HG02678 (cell line): Measurements from ENCODE around the gene PHF23.
"Not testable (repeated sequence)": the region's sequence is repeated elsewhere in the genome, so short reads cannot be mapped to it uniquely, and the experiment has no call there.

ENCODE experiments used
- ATAC-seq: cut with Tn5 transposase; IDR thresholded peaks from one replicate; pipeline ENCODE4 v1.9.1; 2021; ENCODE audit warnings: mild to moderate bottlenecking, moderate library complexity; ENCODE audit not compliant: unreplicated experiment

The PHF23 gene

DNA sequence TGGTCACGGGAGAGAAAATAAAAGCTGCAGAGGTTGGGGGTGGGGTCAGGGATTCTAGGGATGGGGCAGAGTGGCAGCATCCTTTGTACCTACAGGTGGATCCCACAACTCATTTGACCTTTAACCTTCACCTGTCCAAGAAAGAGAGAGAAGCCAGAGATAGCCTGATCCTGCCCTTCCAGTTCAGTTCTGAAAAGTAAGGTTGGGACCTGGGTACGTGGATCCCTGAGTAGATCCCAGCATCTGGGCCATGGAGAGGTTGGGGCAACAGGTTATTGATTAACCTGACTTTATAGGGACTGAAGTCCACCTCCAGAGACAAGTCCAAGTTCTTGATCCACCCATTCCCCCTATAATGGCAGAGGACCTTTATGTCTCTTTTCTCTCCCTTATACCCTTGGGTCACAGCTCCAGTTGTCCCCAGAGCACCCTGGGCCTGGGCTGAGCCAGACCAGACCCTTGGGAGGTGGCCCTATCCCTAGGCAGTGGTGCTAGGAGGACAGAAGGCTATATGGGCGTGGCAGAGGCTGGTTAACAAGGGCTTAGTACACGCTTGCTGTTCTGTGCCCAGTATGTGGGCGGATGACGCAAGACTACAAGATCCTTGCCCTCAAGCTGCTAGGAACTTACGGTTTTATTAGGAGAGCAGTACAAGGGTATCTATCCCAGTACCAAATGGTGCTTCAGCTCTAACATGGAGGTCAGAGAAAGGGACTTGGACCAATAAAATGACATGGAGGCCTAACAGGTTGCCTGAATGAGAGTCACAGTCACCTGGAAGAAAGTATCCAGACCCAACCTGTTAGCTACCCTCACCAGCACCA lies 19.7 kb upstream of the PHF23 start:
- no peak for ATAC-seq

DNA sequence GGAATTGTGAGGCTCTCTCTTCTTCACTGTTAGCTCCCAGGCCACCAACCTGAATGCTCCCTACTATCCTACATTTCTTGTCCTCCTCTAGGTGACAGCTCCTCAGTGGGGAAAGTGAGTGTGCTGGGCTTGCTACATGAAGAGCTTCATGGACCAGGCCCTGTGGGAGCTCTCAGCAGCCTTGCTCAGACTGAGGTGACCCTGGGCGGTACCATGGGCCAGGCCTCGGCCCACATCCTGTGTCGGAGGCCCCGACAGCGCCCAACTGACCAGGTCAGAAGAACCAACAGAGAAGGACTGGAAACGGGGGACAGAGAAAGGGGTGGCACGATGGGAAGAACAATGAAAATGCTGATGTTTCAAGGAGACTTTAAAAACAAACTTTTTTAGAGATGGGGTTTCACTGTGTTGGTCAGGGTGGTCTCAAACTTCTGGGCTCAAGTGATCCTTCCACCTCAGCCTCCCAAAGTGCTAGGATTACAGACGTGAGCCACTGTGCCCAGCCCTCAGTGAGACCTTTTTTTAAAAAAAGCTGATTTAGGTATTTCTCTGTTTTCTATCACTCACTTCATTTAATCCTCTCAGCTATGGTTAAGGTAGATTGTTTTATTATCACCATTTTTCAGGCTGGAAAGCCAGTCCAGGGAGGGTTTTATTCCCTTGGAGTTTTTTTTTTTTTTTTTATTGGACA lies 17.7 kb upstream of the PHF23 start:
- no peak for ATAC-seq

DNA sequence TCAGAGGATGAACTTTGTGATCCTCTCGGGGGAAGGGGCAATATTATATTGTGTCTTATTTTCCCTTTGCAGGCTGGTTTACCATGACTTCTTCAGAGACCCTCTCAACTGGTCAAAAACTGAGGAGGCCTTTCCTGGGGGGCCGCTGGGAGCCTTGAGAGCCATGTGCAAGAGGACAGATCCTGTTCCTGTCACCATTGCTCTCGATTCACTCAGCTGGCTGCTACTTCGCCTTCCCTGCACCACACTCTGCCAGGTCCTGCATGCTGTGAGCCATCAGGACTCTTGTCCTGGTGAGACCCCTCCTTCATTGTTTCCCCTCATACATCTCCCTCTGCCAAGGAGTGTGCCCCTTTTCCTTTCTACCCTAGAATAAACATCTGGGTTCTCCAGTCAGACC lies 15.3 kb upstream of the PHF23 start:
- ATAC-seq = no peak

DNA sequence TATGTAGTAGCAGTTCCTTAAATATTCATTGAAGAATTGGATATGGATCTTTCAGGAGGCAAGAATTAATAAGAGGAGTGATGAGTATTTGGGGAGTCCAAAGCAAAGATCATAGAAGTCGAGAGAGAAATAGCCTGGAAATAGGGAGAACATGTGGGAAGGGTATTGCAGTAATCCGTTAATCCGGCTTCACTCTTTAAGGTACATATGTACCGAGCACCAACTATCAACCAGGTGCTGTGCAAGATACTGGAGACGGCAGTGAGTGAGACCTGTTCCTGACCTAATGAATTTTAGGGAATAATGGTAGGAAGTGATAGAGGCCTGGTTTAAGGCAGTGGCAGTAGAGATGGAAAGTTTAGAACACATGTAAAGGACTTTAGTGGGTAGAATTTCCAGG lies 13.8 kb upstream of the PHF23 start:
- ATAC-seq = no peak

DNA sequence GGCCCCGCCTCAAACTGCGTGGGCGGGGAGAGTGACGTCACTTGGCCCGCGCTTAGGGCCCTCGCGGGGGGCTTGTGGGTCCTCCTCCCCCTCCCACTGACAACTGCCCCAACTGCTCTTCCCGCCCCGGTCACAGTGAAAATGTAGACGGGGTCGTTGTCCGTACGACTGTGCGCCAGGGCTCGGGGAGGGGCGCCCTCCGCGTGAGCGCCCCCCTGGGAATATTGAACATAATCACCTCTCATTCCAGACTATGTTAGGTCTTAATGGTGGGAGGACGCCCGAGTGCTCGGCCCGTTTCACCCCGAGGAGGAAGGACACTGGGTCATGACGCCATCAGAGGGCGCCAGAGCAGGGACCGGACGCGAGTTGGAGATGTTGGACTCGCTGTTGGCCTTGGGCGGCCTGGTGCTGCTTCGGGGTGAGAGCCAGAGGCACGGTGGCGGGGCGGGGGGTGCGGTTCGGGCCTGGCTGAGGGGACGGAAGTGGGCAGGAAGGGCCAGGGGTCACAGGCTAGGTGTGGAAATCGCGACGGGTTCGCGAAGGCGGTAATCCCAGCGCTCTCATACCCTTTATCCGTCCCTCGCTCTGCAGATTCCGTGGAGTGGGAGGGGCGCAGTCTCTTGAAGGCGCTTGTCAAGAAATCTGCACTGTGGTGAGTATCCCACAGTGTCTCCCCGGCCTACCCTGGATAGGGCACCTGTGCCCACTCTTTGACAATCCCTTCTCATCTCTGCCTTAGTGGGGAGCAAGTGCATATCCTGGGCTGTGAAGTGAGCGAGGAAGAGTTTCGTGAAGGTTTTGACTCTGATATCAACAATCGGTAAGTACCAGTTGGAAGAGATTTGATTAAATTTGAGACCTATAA lies 13.2 kb upstream of the PHF23 start, which contains the start of gene ELP5:
ELP5 (plus strand) TSS at position 40 of the 868 bp plus-strand sequence; CDS start at position 376, 336 bp downstream.
- peak; percentile 50 for ATAC-seq

DNA sequence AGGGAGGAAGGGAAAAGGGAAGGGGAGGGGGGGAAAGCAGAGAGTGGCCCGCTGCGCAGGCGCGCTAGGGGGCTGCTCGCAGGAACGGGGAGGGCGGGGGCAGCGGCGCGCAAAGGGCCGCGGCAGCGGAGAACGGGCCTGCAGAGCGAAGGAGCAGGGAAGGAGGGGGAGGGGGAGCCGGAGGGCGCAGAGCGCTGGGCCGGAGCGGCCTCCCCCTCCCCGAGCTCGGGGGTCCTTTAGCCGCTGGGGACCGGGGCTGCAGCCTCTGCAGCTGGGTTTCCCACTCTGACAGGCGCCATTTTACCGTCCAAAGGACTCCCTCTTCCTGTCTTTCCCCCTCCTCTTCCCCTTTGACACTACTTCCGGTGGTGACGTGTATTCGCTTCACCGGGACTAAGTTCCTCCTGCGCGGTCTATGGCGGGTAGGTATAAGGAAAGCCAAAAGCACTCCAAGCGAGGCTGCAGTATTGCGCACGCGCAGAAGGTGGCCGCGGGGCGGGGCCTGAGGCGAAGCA lies 12.5 kb upstream of the PHF23 start, which contains the start of gene CTDNEP1:
CTDNEP1 (minus strand) TSS at position 74 of the 515 bp plus-strand sequence. CDS start 438 bp downstream, outside the sequence.
- peak; percentile 81 for ATAC-seq

DNA sequence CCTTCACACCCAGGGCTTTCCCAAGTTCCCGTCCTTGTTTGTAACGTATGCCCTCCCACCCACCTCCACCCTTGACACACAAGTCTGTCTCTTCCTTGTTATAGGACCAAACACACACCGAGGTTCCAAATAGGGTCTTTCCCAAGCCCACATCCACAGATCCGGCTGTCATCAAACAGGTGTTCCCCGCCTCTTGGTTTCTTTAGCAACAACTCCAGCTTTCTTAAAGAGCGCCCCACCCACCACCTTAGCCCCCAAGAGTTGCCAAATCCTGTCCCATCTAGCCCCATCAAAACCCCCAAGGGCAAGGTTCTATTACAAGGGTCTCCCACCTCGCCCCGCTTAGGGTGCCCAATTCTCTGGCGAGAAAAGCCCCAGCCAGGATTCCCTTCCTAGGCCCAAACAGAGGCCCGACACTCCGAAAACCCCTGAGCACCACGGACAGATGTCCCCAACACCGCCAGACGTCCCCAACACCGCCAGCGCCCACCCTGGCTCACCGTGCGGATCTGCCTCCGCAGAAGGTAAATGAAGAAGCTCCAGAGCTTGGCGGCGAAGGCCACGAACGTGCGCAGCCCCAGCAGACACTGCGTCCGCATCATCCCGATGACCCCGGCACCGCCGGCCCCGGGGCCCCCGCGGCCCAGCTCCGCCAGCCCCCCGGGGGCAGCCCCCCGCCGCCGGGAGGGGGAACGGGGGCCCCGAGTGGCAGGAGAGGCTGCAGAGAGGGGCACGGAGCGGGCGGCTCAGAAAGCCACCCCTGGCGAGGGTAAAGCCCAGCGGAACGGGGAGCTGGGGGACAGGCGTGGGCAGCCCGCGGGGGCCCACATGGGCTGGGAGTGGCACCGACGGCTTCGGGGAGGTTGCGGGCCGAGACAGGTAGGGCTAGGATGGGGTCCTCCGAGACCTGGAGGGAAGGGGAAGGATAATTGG lies 11.7 kb upstream of the PHF23 start:
- ATAC-seq = no peak

DNA sequence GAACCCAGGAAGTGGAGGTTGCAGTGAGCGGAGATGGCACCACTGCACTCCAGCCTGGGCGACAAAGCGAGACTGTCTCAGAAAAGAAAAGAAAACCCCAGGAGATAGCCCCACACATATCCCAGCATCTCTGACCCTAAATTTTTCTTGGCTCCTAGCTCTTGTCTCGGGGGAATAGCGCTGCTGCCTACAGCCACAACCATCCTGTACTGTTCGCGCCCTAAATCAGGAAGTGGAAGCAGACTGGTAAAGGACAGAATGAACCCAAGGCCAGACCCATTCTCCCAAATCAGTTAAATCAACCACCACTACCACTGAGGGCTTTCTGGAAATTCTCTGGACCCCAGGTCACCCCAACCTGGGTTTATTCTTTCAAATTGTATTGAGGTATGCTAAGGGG lies 10.6 kb upstream of the PHF23 start:
- no peak for ATAC-seq

DNA sequence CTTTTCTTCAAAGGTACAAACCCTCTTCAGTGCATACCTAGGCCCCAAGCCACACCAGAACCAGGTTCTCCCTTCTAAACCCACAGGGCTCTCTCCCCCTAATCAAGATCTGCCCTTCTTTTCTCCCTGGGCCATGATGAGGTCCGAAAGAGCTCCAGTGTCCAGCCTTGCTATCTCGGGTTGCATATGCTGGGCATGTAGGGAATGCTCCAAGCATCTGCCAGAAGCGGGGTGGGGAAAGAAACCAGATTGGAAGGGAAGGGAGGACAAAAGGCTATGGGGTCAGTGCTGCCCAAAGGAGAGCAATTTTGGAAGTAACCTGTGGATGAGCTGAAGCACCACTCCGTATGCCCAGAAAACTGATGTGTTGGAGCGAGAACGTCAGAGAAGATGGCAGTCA lies 10.0 kb upstream of the PHF23 start:
- no peak for ATAC-seq

DNA sequence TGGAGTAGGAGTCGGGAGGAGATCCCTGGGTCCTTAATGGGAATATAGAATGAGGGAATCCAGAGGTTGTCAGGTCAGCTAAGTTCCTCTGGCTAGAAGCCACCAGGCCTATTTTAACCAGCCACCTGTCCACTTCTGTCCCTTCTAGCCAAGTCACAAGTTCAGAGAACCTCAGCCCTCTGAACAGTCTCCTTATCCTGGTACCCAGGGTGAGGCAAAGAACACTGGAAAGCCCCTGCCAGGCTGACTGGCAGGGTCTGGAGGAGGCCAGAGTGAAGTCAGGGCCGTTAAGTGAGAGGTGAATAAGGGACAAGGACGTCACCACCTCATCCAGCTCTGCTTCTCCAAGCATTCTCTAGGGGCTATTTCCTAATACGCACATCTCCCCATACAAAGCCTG lies 9.5 kb upstream of the PHF23 start:
- no peak for ATAC-seq

DNA sequence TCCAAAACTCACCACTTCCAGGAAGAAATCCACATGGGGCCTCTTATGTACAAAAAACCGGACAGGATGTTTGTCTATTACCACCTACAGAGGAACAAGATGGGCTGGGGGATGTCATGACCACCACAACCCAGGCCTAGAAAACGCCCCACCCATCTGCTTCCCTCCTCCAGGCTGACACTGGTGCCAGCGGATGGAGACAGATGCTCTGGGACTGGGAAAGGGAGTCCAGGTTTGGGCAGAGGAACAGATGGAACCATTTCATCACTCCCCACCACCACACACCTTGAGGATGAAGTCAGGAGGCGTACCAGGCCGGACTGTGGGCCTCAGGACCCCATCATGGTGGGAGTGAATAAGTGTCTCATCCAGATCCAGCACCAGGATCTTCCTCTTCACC lies 7.5 kb upstream of the PHF23 start:
- no peak for ATAC-seq

DNA sequence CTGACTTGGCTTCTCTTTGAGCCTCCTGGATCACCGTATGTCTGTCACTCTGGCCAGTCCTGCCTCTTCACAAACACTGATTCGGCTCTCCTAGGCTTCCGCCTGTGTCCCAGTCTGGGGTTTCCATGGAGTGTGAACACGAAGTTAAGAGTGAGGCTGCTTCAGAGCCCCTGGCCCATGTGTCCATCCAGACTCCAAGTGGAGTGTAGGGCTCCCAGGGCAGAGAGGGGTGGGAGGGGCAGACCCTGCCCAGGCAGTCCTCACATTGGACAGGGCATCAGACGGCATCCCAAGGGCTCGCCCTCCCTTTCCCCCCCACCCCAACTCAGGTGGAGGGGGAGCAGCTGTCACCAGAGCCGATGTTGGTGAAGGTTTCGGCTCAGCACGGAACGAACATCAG lies 4.6 kb upstream of the PHF23 start:
- ATAC-seq = not testable (repeated sequence)

DNA sequence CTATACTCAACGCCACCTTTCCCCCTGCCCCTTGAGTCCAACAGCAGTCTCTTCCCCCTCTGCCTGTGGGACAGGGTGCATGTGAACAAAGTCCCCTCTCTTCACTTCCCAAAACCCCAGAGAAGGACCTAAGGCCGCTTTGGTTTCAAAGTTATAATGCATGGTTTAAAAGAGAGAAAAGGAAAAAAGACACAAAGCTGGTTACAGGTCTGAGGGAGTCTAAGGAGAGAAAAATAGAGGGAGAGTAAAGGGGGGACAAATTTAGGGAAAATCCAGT lies 4.1 kb upstream of the PHF23 start:
- no peak for ATAC-seq

DNA sequence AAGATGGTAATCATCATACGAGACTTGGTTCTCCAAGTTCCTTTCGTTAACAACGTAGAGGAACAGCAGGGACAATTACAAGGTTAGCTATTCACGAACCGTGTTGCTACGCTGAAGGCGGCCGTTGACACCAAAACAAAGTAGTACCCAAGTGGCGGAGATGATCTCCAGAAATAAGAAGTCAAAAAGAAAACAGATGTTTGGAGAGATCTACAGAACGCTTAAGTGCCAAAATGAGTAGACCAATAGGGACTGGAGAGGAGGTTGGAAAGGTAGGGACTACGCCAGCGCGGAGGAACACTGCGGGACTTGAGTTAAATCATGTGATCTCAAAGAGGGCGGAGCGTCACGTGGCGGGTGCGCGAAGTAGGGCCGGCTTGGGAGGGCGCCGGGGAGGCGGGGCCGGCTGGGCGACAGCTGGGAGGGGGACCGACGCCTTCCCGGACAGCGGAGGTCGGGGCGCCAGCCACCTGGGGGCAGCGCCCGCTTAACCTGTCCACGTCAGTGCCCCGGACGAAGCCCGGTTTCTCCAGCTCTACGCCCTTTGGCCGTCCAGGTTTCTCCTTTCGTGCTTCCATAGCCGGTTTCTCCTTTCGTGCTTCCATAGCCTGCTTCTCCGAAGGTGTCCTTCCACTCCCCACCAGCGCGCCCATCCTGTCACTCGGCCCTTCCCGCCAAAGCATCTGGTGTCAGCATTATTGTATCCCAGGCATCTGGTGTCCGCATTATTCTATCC lies 3.6 kb upstream of the PHF23 start:
- peak; percentile 45 for ATAC-seq

DNA sequence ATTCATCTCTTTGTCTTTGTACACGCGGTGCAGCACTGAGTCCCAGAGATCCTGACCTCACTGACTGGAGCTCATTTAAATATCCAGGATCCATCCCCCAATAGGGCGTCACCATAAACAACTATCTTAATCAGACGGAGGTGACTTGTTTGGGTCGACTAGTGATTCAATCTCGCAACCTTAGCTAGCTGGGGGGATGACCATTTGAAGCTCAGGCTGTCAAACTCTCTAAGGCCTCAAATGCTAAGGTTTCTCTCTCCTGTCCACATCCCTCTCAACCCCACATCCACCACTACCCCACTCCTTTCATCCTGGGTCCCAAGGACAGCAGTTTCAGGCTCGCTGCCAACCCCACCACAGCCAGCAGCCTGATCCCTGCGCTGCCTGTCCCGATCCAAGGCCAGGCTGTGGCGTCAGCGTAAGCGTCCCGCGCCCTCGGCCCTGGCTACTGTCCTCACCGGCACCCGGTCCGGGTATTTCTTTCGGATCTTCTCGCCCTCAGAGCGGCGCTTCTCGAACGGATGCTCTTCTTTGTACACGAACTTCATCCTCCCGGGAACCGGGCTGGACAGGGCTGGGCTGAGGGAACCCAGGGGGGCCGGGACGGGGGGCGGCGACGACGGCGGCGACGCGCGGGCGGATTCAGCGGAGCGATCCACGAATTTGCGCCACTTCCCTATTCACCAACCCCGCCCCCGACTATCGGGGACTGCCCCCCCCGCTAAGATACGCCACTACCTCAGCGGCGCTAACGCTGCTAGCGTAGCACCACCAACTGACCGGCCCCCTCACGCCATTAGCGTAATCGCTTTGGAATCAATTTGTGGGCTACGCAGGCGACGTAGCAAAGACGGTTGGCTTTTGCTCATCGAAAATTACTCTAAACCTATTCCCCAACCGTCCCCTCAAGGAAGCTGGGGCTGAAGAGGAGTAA lies 2.8 kb upstream of the PHF23 start, which contains the start of gene GABARAP:
GABARAP (minus strand) TSS at position 667 of the 934 bp plus-strand sequence; CDS start at position 548, 119 bp downstream.
- ATAC-seq = peak; percentile 34

DNA sequence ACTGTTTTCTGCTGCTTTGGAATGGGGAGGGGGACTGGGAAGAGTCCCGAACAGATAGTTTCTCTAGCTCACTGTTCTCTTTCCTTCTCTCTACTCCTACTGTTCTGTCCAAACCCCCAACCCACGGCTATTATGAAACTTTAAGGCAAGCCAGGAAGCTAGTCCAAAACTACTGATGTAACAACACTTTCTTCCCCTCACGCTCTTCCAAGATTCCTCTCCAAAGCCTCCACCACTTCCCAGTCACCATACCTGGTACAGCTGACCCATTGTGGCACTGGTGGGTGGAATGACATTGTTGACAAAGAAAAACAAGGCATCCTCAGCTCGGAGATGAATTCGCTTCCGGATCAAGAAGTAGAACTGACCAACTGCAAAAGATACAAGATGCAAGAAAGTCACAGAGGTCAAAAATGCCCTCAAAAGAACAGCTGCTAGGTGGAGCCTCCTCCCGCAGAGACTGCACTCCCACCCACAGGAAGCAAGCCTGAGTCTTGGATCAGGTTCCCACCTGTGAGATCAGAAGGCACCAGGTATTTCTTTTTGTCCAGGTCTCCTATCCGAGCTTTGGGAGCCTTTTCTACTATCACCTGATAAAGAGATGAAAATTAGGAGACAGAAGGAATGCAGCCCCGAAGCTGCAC lies 2.0 kb upstream of the PHF23 start:
- ATAC-seq = no peak

DNA sequence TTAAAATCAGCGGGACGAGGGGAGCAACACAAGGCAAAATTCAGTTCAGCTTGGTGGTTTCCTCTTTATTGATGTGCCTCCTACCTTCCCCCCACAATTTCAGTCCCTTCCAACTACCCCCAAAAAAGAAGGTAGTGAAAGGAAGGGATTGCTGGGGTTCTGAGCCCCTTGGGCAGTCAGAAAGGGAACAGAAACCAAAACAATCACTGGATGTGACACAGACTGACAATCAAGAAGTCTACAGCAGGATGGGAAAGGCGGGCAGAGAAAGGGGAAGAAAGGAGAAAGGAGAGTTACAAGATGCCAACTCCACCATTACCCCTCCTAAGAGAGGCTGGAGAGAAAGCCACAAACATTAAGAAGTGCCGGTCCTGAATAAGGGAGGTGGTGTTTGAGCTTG lies 1.1 kb upstream of the PHF23 start:
- ATAC-seq = no peak
